GM18499 (cell line): ENCODE data around the gene TMEM255B.

Experiments used
- ATAC-seq: cut with Tn5 transposase; IDR thresholded peaks from one replicate; pipeline ENCODE4 v1.9.1; 2021; ENCODE audit warnings: moderate number of reproducible peaks; ENCODE audit not compliant: insufficient read depth, unreplicated experiment

The TMEM255B gene

GRCh38 chr13:113855012-113855921 lies 96.2 kb downstream of the TMEM255B start:
- ATAC-seq: no peak

GRCh38 chr13:113855931-113856715 lies 97.1 kb downstream of the TMEM255B start:
- ATAC-seq: no peak

GRCh38 chr13:113856716-113857065 lies 97.7 kb downstream of the TMEM255B start:
- ATAC-seq: no peak

- ATAC-seq: no peak
Observed at GRCh38 chr13:113857531-113858195, 98.6 kb downstream of the TMEM255B start.

- no peak for ATAC-seq
Observed at GRCh38 chr13:113859311-113860050, 100.5 kb downstream of the TMEM255B start.

- ATAC-seq: no peak
Observed at GRCh38 chr13:113860051-113860664, 101.1 kb downstream of the TMEM255B start.

- no peak for ATAC-seq
Observed at GRCh38 chr13:113860665-113861432, 101.8 kb downstream of the TMEM255B start.

- ATAC-seq: no peak
Observed at GRCh38 chr13:113861433-113862030, 102.5 kb downstream of the TMEM255B start.

GRCh38 chr13:113862191-113862930 lies 103.3 kb downstream of the TMEM255B start:
- no peak for ATAC-seq

GRCh38 chr13:113862931-113863523 lies 104.0 kb downstream of the TMEM255B start:
- no peak for ATAC-seq

- ATAC-seq: no peak
Observed at GRCh38 chr13:113863524-113864272, 104.7 kb downstream of the TMEM255B start, which contains the start of gene GAS6. GAS6 (minus strand) TSS chr13:113864076; CDS start chr13:113863920, 156 bp downstream.

GRCh38 chr13:113864273-113864890 lies 105.4 kb downstream of the TMEM255B start:
- no peak for ATAC-seq

- no peak for ATAC-seq
Observed at GRCh38 chr13:113865427-113865826, 106.4 kb downstream of the TMEM255B start.
